Breast epithelium (tissue), 3 donors: Measurements from ENCODE around the gene MCTP2.

Experiments
- CTCF ChIP-seq, 3 donors: fragments of 450-650 bp; IDR thresholded peaks; one replicate each; pipeline ENCODE4 v1.5.1; 2016 to 2017; ENCODE audit warnings: antibody characterized with exemption in 3 of 3, mild to moderate bottlenecking in 3 of 3, moderate library complexity in 3 of 3
- POLR2A ChIP-seq: fragments of 450-650 bp; IDR thresholded peaks from one replicate; pipeline ENCODE4 v1.6.1; 2016; ENCODE audit warnings: antibody characterized with exemption, mild to moderate bottlenecking, moderate library complexity
- POLR2AphosphoS5 ChIP-seq, 3 donors: sonication (generic); formaldehyde crosslinking; IDR thresholded peaks; one replicate each; pipeline ENCODE4 v1.6.1; 2017; ENCODE audit warnings: antibody characterized with exemption in 3 of 3

- no peak for TF ChIP-seq CTCF (IDR thresholded peaks at IDR 0.05)
- TF ChIP-seq POLR2AphosphoS5 (IDR thresholded peaks at IDR 0.05) = no peak
- no peak for TF ChIP-seq POLR2A
Measured at GRCh38 chr15:94252223-94252766, 20.9 kb downstream of the MCTP2 start.
